ENCODE measurements around the gene ACAP1. TPM values are rescaled to one million over a fixed set of nuclear protein-coding genes. Genes with fewer than 3 reads are reported as not detected.

The ACAP1 gene
- total and polyA plus RNA-seq, 7 experiments from 2014 or later = 234 to 708 (median 496) TPM

- H3K4me3 Mint-ChIP-seq = no peak overlapping the region
- Histone ChIP-seq H3K27ac (ENCODE audit: low read depth, low read length) (no peak overlapping the region), H3K36me3 (ENCODE audit: control insufficient read depth in 2 of 3, insufficient read depth in 3 of 3, low read length in 3 of 3) (no peaks in the 10 kb centered on the region), H3K4me3 (ENCODE audit: low read length) (no peak overlapping the region), H3K4me1 (ENCODE audit: control insufficient read depth in 2 of 2, insufficient read depth in 2 of 2, low read length in 2 of 2) (peaks cover 4 to 7% of the 10 kb centered on the region in 2 donors), H3K27me3 (ENCODE audit: control insufficient read depth in 2 of 2, insufficient read depth in 2 of 2, low read length in 2 of 2) (peaks cover 0 to 11% of the 10 kb centered on the region in 2 donors), H3K9me3 (ENCODE audit: control insufficient read depth in 2 of 3, low read length in 3 of 3) (no peaks in the 10 kb centered on the region)
- H3K36me3 Mint-ChIP-seq = peaks cover 0 to 10% (median 0%) of the 10 kb centered on the region in 5 donors
- intact Hi-C loops (cut with micrococcal nuclease) = no loop called here
- ChIA-PET CTCF (no interaction called here), POLR2A (no interaction called here)
- H3K27ac Mint-ChIP-seq = no peak overlapping the region
- H3K9me3 Mint-ChIP-seq = peaks cover 0 to 7% (median 0%) of the 10 kb centered on the region in 11 donors
- peaks cover 33 to 53% (median 43%) of the 10 kb centered on the region in 5 donors for H3K27me3 Mint-ChIP-seq
- DNase-seq (no peak), ATAC-seq (no peak)
- peaks cover 5 to 19% (median 10%) of the 10 kb centered on the region in 7 donors for H3K4me1 Mint-ChIP-seq
These were observed 42.8 kb downstream of the ACAP1 start for GRCh38 chr17:7379134-7379533.

DNA sequence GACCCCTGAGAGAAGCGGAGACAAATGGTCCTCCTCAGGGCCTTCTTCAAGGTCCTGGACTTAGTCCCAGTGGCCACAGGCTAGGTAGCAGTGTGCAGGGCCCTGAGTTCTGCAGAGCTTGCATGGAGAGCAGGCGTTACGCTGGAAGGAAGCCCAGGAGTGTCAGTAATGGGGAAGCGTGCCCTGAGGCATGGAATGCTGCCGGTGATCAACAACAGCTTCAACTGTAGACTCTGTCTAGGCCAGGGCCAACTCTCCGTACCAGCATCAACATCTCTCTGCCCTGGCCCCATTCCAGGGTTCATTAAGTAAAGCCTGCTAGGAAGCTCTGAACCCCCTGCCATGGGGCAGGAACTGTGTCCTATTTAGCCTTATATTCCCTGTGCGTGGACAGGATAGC, 44.0 kb downstream of the ACAP1 start:
- H3K4me3 ChIP-seq (ENCODE audit: low read length) = no peak overlapping the region
- no peak overlapping the region for H3K27ac ChIP-seq (ENCODE audit: low read depth, low read length)
- H3K27me3 Mint-ChIP-seq = peaks cover 33 to 50% (median 43%) of the 10 kb centered on the region in 5 donors
- H3K27me3 ChIP-seq (ENCODE audit: control insufficient read depth in 2 of 2, insufficient read depth in 2 of 2, low read length in 2 of 2) = peaks cover 0 to 11% of the 10 kb centered on the region in 2 donors
- peak overlapping the region in 2 of 10 donors; percentile 54 for H3K4me3 Mint-ChIP-seq
- H3K36me3 ChIP-seq (ENCODE audit: control insufficient read depth in 2 of 3, insufficient read depth in 3 of 3, low read length in 3 of 3) = no peaks in the 10 kb centered on the region
- ATAC-seq = no peak
- H3K4me1 ChIP-seq (ENCODE audit: control insufficient read depth in 2 of 2, insufficient read depth in 2 of 2, low read length in 2 of 2) = peaks cover 10 to 13% of the 10 kb centered on the region in 2 donors
- peaks cover 10 to 23% (median 15%) of the 10 kb centered on the region in 7 donors for H3K4me1 Mint-ChIP-seq
- peak overlapping the region in 1 of 9 donors; percentile 9 for H3K27ac Mint-ChIP-seq
- ChIA-PET CTCF (interaction anchor here (0.9 kb wide), 1 partner anchor 51 kb away, joined by 3 read pairs; no protein-coding TSS in a partner anchor), POLR2A (interaction anchor here (0.7 to 1.0 kb wide), 2 partner anchors 8 to 10 kb away, joined by 3 read pairs; no protein-coding TSS in a partner anchor)
- peaks cover 0 to 10% (median 0%) of the 10 kb centered on the region in 5 donors for H3K36me3 Mint-ChIP-seq
- no peak for DNase-seq
- peaks cover 0 to 7% (median 0%) of the 10 kb centered on the region in 11 donors for H3K9me3 Mint-ChIP-seq
- intact Hi-C loops (cut with micrococcal nuclease) = loop anchor here in 1 of 2 donors (5.0 kb wide), 2 partner anchors 43 to 232 kb away; partner anchors contain the start of genes ACAP1 and FXR2
- H3K9me3 ChIP-seq (ENCODE audit: control insufficient read depth in 2 of 3, low read length in 3 of 3) = no peaks in the 10 kb centered on the region

- Histone ChIP-seq H3K27ac (ENCODE audit: low read depth, low read length) (no peak within 1 kb of the TSS), H3K36me3 (ENCODE audit: control insufficient read depth in 2 of 3, insufficient read depth in 3 of 3, low read length in 3 of 3) (no peaks in the 10 kb centered on the region), H3K27me3 (ENCODE audit: control insufficient read depth in 2 of 2, insufficient read depth in 2 of 2, low read length in 2 of 2) (peaks cover 0 to 11% of the 10 kb centered on the region in 2 donors), H3K4me3 (ENCODE audit: low read length) (no peak within 1 kb of the TSS), H3K9me3 (ENCODE audit: control insufficient read depth in 2 of 3, low read length in 3 of 3) (no peaks in the 10 kb centered on the region), H3K4me1 (ENCODE audit: control insufficient read depth in 2 of 2, insufficient read depth in 2 of 2, low read length in 2 of 2) (peaks cover 10 to 13% of the 10 kb centered on the region in 2 donors)
- H3K4me3 Mint-ChIP-seq = peak within 1 kb of the TSS in 5 of 10 donors; percentile 25 to 67 (median 54)
- ChIA-PET POLR2A (interaction anchor here (0.6 to 1.0 kb wide), 4 partner anchors 7 to 758 kb away, joined by 3 read pairs; partner anchors contain the start of gene TMEM102), CTCF (interaction anchor here (0.9 kb wide), 1 partner anchor 50 kb away, joined by 3 read pairs; no protein-coding TSS in a partner anchor)
- peaks cover 33 to 50% (median 43%) of the 10 kb centered on the region in 5 donors for H3K27me3 Mint-ChIP-seq
- no peak for ATAC-seq
- DNase-seq = no peak
- H3K4me1 Mint-ChIP-seq = peaks cover 10 to 23% (median 15%) of the 10 kb centered on the region in 7 donors
- peak within 1 kb of the TSS in 1 of 9 donors; percentile 9 for H3K27ac Mint-ChIP-seq
- peaks cover 0 to 7% (median 0%) of the 10 kb centered on the region in 11 donors for H3K9me3 Mint-ChIP-seq
- intact Hi-C loops (cut with micrococcal nuclease) = loop anchor here in 1 of 2 donors (5.0 kb wide), 2 partner anchors 44 to 231 kb away; partner anchors contain the start of genes ACAP1 and FXR2
- H3K36me3 Mint-ChIP-seq = peaks cover 0 to 10% (median 0%) of the 10 kb centered on the region in 5 donors
These were observed 44.7 kb downstream of the ACAP1 start, which contains the start of gene TNK1 for GRCh38 chr17:7380855-7381683. Gene TNK1 (plus strand): TSS chr17:7381089. CDS start chr17:7382927, 1,838 bp downstream.

- Mint-ChIP-seq H3K9me3 (peaks cover 0 to 7% (median 0%) of the 10 kb centered on the region in 11 donors), H3K36me3 (peaks cover 0 to 10% (median 0%) of the 10 kb centered on the region in 5 donors), H3K4me3 (peak overlapping the region in 9 of 10 donors; percentile 23 to 88 (median 74)), H3K27me3 (peaks cover 30 to 42% (median 34%) of the 10 kb centered on the region in 5 donors), H3K4me1 (peaks cover 10 to 23% (median 15%) of the 10 kb centered on the region in 7 donors), H3K27ac (peak overlapping the region in 7 of 9 donors; percentile 25 to 91 (median 45))
- no peak for DNase-seq
- Histone ChIP-seq H3K36me3 (ENCODE audit: control insufficient read depth in 2 of 3, insufficient read depth in 3 of 3, low read length in 3 of 3) (peaks cover 0 to 14% (median 0%) of the 10 kb centered on the region in 3 experiments), H3K9me3 (ENCODE audit: control insufficient read depth in 2 of 3, low read length in 3 of 3) (no peaks in the 10 kb centered on the region), H3K27ac (ENCODE audit: low read depth, low read length) (no peak overlapping the region), H3K4me3 (ENCODE audit: low read length) (no peak overlapping the region), H3K4me1 (ENCODE audit: control insufficient read depth in 2 of 2, insufficient read depth in 2 of 2, low read length in 2 of 2) (peaks cover 10 to 13% of the 10 kb centered on the region in 2 donors), H3K27me3 (ENCODE audit: control insufficient read depth in 2 of 2, insufficient read depth in 2 of 2, low read length in 2 of 2) (peaks cover 0 to 11% of the 10 kb centered on the region in 2 donors)
- no peak for ATAC-seq
- intact Hi-C loops (cut with micrococcal nuclease) = loop anchor here (1.0 to 5.0 kb wide), 3 partner anchors 46 to 229 kb away; partner anchors contain the start of genes ACAP1 (in 2 of the 2) and FXR2 (in 1 of the 2)
- ChIA-PET CTCF (interaction anchor here (0.9 to 1.1 kb wide), 3 partner anchors 25 to 130 kb away, joined by 3 to 6 read pairs (median 4); partner anchors contain the start of gene NLGN2), POLR2A (interaction anchor here (0.9 to 2.9 kb wide), 10 partner anchors 12 to 305 kb away, joined by 3 to 19 read pairs (median 8); partner anchors contain the start of genes GPS2, PLSCR3, SLC35G6 and TMEM102)
These were observed 46.6 kb downstream of the ACAP1 start for GRCh38 chr17:7382901-7383300.

DNA sequence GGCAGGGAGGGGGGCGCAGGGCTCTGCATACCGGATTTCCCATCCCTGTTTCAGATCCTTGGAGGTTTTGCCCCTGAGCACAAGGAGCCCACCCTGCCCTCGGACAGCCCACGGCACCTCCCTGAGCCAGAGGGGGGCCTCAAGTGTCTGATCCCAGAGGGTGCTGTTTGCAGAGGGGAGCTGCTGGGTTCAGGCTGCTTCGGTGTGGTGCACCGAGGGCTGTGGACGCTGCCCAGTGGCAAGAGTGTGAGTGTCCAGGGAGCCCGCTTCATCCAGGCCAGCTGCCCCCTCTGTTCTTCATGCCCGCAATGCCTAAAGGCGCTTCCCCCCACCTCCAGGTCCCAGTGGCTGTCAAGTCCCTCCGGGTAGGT, 47.0 kb downstream of the ACAP1 start:
- ChIA-PET CTCF (interaction anchor here (0.9 to 2.0 kb wide), 4 partner anchors 11 to 130 kb away, joined by 3 to 6 read pairs (median 4); partner anchors contain the start of genes NLGN2 and PLSCR3), POLR2A (interaction anchor here (0.7 to 2.9 kb wide), 17 partner anchors 9 to 304 kb away, joined by 3 to 21 read pairs (median 5); partner anchors contain the start of genes CHRNB1, DLG4, GPS2 and NEURL4)
- Mint-ChIP-seq H3K4me1 (peaks cover 10 to 23% (median 15%) of the 10 kb centered on the region in 7 donors), H3K36me3 (peaks cover 0 to 10% (median 0%) of the 10 kb centered on the region in 5 donors), H3K27ac (peak overlapping the region in 5 of 9 donors; percentile 14 to 91 (median 36)), H3K27me3 (peaks cover 28 to 39% (median 34%) of the 10 kb centered on the region in 5 donors), H3K4me3 (peak overlapping the region; percentile 23 to 89 (median 80)), H3K9me3 (peaks cover 0 to 7% (median 0%) of the 10 kb centered on the region in 11 donors)
- H3K36me3 ChIP-seq (ENCODE audit: control insufficient read depth in 2 of 3, insufficient read depth in 3 of 3, low read length in 3 of 3) = peaks cover 0 to 19% (median 0%) of the 10 kb centered on the region in 3 experiments
- H3K9me3 ChIP-seq (ENCODE audit: control insufficient read depth in 2 of 3, low read length in 3 of 3) = no peaks in the 10 kb centered on the region
- H3K27me3 ChIP-seq (ENCODE audit: control insufficient read depth in 2 of 2, insufficient read depth in 2 of 2, low read length in 2 of 2) = peaks cover 0 to 11% of the 10 kb centered on the region in 2 donors
- H3K27ac ChIP-seq (ENCODE audit: low read depth, low read length) = peak overlapping the region; percentile 94
- no peak for ATAC-seq
- intact Hi-C loops (cut with micrococcal nuclease) = loop anchor here in 1 of 2 donors (5.0 kb wide), 2 partner anchors 46 to 229 kb away; partner anchors contain the start of genes ACAP1 and FXR2
- peaks cover 10 to 13% of the 10 kb centered on the region in 2 donors for H3K4me1 ChIP-seq (ENCODE audit: control insufficient read depth in 2 of 2, insufficient read depth in 2 of 2, low read length in 2 of 2)
- H3K4me3 ChIP-seq (ENCODE audit: low read length) = peak overlapping the region; percentile 82
- DNase-seq = no peak

Data from naive thymus-derived CD4-positive, alpha-beta T cell (primary cell).